ENCODE results near the gene MSI2.

DNA sequence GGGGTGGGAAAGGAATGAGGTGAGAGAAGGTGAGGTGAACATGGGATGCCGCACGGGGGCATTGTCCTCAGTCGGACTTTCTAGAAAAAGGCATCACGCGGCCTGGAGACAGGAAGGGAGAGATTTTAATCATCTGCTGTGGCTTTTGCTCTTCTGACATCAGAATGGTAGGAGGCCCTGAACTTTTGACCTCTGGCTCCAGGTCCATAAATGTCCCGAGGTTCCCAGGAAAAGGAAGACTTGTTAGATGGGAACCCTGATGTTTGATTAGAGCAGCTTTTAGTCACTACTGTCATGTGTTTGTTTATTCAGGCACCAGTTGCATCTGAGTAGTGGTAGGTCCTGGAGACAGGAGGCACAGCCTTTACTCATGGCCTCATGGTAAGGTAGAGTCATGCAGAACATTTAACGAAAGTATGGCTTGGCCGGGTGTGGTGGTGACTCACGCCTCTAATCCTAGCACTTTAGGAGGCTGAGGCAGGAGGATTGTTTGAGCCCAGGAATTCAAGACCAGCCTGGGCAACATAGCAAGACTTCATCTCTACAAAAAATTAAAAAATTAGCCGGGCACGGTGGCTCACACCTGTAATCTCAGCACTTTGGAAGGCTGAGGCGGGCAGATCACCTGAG is 203.1 kb downstream of the MSI2 start:
- TF ChIP-seq, protein P1, sequence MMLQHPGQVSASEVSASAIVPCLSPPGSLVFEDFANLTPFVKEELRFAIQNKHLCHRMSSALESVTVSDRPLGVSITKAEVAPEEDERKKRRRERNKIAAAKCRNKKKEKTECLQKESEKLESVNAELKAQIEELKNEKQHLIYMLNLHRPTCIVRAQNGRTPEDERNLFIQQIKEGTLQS (IDR thresholded peaks at IDR 0.05) = peak; percentile 92
- TF ChIP-seq, protein P1 (CRISPR knock-in tag; conservative IDR thresholded peaks at IDR 0.05) = peak; percentile 45; the same call in 1 of the 2 replicates
- no peak for TF ChIP-seq CBX1 (IDR thresholded peaks at IDR 0.05; ENCODE audit: low read depth)
- no peak for TF ChIP-seq IRF2 (CRISPR knock-in tag; IDR thresholded peaks at IDR 0.05)
- TF ChIP-seq, protein P2, sequence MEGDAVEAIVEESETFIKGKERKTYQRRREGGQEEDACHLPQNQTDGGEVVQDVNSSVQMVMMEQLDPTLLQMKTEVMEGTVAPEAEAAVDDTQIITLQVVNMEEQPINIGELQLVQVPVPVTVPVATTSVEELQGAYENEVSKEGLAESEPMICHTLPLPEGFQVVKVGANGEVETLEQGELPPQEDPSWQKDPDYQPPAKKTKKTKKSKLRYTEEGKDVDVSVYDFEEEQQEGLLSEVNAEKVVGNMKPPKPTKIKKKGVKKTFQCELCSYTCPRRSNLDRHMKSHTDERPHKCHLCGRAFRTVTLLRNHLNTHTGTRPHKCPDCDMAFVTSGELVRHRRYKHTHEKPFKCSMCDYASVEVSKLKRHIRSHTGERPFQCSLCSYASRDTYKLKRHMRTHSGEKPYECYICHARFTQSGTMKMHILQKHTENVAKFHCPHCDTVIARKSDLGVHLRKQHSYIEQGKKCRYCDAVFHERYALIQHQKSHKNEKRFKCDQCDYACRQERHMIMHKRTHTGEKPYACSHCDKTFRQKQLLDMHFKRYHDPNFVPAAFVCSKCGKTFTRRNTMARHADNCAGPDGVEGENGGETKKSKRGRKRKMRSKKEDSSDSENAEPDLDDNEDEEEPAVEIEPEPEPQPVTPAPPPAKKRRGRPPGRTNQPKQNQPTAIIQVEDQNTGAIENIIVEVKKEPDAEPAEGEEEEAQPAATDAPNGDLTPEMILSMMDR (IDR thresholded peaks at IDR 0.05 in 2 of 3, conservative IDR thresholded peaks at IDR 0.05 in 1 of 3; ENCODE audit: insufficient read depth in 2 of 3, low read depth in 1 of 3, low read length in 3 of 3) = peak; percentile 50 to 67 (median 65); a peak in 5 of 6 replicates
- no peak for TF ChIP-seq ZNF830 (CRISPR knock-in tag; IDR thresholded peaks at IDR 0.05)
- TF ChIP-seq, protein P3, sequence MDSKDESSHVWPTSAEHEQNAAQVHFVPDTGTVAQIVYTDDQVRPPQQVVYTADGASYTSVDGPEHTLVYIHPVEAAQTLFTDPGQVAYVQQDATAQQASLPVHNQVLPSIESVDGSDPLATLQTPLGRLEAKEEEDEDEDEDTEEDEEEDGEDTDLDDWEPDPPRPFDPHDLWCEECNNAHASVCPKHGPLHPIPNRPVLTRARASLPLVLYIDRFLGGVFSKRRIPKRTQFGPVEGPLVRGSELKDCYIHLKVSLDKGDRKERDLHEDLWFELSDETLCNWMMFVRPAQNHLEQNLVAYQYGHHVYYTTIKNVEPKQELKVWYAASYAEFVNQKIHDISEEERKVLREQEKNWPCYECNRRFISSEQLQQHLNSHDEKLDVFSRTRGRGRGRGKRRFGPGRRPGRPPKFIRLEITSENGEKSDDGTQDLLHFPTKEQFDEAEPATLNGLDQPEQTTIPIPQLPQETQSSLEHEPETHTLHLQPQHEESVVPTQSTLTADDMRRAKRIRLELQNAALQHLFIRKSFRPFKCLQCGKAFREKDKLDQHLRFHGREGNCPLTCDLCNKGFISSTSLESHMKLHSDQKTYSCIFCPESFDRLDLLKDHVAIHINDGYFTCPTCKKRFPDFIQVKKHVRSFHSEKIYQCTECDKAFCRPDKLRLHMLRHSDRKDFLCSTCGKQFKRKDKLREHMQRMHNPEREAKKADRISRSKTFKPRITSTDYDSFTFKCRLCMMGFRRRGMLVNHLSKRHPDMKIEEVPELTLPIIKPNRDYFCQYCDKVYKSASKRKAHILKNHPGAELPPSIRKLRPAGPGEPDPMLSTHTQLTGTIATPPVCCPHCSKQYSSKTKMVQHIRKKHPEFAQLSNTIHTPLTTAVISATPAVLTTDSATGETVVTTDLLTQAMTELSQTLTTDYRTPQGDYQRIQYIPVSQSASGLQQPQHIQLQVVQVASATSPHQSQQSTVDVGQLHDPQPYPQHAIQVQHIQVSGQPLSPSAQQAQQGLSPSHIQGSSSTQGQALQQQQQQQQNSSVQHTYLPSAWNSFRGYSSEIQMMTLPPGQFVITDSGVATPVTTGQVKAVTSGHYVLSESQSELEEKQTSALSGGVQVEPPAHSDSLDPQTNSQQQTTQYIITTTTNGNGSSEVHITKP (IDR thresholded peaks at IDR 0.05; ENCODE audit: partially characterized antibody) = no peak
- TF ChIP-seq SAP30 (IDR thresholded peaks at IDR 0.05; ENCODE audit: borderline replicate concordance, insufficient read depth, low read depth, low read length, poor library complexity, severe bottlenecking) = no peak
- no peak for TF ChIP-seq ZNF253 (CRISPR knock-in tag; conservative IDR thresholded peaks at IDR 0.05)

Data from K562 (cell line).